Neural crest cell (in vitro differentiated cells): Measurements from ENCODE around the gene KCNK5. TPM values are rescaled to one million over a fixed set of nuclear protein-coding genes. Genes with fewer than 3 reads are reported as not detected.

Experiments
- DNase-seq: peaks from one replicate; pipeline ENCODE4 v3.0.0; 2021; ENCODE audit warnings: low read depth, mixed read lengths, low spot score
- H3K27ac Mint-ChIP-seq: one replicate; pipeline ENCODE4 v1.8.0; 2021; ENCODE audit warnings: mild to moderate bottlenecking, mixed read lengths; ENCODE audit not compliant: unreplicated experiment
- H3K27me3 Mint-ChIP-seq: 2 replicates; pipeline ENCODE4 v1.8.0; 2021; ENCODE audit warnings: low read depth, mild to moderate bottlenecking, mixed read lengths
- H3K36me3 Mint-ChIP-seq: 2 replicates; pipeline ENCODE4 v1.8.0; 2021; ENCODE audit warnings: low read depth, mild to moderate bottlenecking, mixed read lengths
- H3K4me1 Mint-ChIP-seq: 2 replicates; pipeline ENCODE4 v1.8.0; 2021; ENCODE audit warnings: mixed read lengths
- H3K4me3 Mint-ChIP-seq: one replicate; pipeline ENCODE4 v1.8.0; 2021; ENCODE audit warnings: mild to moderate bottlenecking, mixed read lengths
- H3K9me3 Mint-ChIP-seq: 2 replicates; pipeline ENCODE4 v1.8.0; 2021; ENCODE audit warnings: mixed read lengths
- total RNA-seq: library from RNA; stranded (reverse); gene quantifications from 2 replicates; pipeline ENCODE4 v1.2.1, GENCODE V29; 2021
- TF ChIP-seq, protein P1 (sequence below): fragments of 200-600 bp; sonication (generic); conservative IDR thresholded peaks from 2 replicates; pipeline ENCODE4 v1.5.0; 2021; ENCODE audit warnings: antibody characterized with exemption, mild to moderate bottlenecking

The KCNK5 gene
- total RNA-seq, 1 donor from 2014 or later, result 32.7 TPM

DNA sequence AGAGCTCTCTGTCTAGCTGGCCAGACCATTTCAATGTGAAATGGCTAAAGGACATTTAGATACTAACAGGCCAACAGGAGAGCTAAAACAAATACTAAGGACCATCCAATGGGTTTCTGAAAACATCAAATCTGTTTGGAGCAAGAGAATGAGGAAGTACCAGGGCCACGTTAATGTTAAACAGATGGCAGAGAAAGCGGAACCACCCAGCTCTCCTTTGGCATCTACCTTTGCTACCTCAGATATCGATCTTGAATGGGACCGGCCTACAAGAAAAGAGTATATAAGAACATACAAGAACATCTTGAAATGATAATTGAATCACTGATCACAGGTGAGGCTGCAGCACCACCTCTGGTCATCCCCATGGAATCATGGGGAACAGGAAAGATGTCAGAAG, 31.8 kb downstream of the KCNK5 start:
- TF ChIP-seq, protein P1, sequence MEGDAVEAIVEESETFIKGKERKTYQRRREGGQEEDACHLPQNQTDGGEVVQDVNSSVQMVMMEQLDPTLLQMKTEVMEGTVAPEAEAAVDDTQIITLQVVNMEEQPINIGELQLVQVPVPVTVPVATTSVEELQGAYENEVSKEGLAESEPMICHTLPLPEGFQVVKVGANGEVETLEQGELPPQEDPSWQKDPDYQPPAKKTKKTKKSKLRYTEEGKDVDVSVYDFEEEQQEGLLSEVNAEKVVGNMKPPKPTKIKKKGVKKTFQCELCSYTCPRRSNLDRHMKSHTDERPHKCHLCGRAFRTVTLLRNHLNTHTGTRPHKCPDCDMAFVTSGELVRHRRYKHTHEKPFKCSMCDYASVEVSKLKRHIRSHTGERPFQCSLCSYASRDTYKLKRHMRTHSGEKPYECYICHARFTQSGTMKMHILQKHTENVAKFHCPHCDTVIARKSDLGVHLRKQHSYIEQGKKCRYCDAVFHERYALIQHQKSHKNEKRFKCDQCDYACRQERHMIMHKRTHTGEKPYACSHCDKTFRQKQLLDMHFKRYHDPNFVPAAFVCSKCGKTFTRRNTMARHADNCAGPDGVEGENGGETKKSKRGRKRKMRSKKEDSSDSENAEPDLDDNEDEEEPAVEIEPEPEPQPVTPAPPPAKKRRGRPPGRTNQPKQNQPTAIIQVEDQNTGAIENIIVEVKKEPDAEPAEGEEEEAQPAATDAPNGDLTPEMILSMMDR, result no peak
- Mint-ChIP-seq H3K4me1 (peaks cover 50% of the 10 kb centered on the region), H3K27me3 (no peaks in the 10 kb centered on the region), H3K27ac (peak overlapping the region; percentile 4), H3K4me3 (no peak overlapping the region), H3K36me3 (peaks cover 34% of the 10 kb centered on the region), H3K9me3 (peaks cover 9% of the 10 kb centered on the region)
- DNase-seq, result no peak

DNA sequence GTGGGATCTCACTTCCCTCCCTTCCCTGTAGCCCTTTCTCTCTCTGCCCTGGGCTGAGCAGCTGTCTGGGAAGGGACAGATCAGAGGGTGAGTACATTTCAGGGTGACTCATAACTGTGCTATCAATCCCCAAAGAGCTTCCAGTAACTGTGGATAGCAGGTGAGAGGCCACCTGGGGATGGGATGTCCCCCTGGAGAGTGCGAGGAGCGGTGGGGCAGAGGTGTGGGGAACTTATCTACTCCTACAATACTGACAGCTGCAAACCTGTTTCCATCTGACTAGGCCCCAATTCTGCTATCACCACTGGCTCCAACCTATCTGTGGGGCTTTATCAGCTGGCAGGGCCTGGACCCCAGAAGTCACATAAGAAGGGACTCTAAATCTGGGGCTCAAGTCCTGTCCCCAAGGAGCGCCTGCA, 32.6 kb downstream of the KCNK5 start:
- no peak overlapping the region for H3K4me3 Mint-ChIP-seq
- peaks cover 9% of the 10 kb centered on the region for H3K9me3 Mint-ChIP-seq
- peaks cover 54% of the 10 kb centered on the region for H3K4me1 Mint-ChIP-seq
- peak overlapping the region; percentile 86 for H3K27ac Mint-ChIP-seq
- no peaks in the 10 kb centered on the region for H3K27me3 Mint-ChIP-seq
- TF ChIP-seq, protein P1, result no peak
- peaks cover 35% of the 10 kb centered on the region for H3K36me3 Mint-ChIP-seq
- no peak for DNase-seq

DNA sequence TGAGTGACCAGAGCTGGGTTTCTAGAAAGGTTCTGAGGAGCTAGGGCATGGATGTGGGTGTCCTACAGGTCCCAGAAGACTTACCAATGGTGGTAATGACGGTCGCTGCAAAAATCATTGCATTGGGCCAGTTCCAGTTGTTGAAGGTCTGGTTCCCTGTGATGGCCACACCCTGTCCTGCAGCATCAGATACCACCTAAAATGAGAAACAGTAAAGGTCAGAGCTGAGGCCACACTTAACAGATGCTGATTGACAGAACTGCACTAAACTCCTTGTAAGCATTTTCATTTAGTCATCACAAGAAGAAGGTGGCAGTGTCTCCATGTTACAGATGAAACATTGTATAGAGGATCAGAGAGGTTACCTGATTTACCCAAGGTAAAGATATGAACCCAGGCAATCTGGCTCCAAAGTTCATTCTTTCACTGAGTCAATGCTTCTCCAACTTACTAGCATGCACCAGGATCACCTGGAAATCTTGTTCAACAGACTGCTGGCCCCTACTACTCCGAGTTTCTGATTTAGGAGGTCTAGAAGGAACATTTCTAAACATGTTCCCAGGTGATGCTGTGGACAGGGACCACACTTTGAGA, 33.4 kb downstream of the KCNK5 start:
- TF ChIP-seq, protein P1, result no peak
- H3K4me1 Mint-ChIP-seq, result peaks cover 54% of the 10 kb centered on the region
- peaks cover 35% of the 10 kb centered on the region for H3K36me3 Mint-ChIP-seq

DNA sequence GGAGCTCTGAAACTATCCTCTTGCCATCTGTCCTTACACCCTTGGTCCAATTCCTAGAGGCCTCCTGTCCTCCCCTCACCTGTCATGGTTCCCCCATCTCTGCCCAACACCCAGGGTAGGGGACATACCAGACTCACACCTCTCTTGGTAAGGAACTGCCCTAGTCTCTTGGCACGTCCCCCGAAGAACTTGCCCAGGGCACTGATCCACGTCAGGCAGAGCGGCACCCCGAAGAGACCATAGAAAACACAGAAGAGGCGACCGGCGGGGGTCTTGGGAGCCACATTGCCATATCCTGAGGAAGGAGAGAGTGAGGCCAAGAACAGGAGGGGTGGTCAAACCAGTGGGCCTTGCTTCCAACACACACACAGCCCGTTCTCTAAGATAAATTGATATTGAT, 34.8 kb downstream of the KCNK5 start:
- Mint-ChIP-seq H3K4me1 (peaks cover 55% of the 10 kb centered on the region), H3K27me3 (no peaks in the 10 kb centered on the region), H3K4me3 (no peak overlapping the region), H3K27ac (peak overlapping the region; percentile 100), H3K9me3 (peaks cover 9% of the 10 kb centered on the region), H3K36me3 (peaks cover 38% of the 10 kb centered on the region)
- no peak for DNase-seq
- TF ChIP-seq, protein P1, result no peak

More for the DNA sequence above, 33.4 kb downstream of the KCNK5 start:
- no peak overlapping the region for H3K27ac Mint-ChIP-seq
- no peaks in the 10 kb centered on the region for H3K27me3 Mint-ChIP-seq
- H3K9me3 Mint-ChIP-seq, result peaks cover 9% of the 10 kb centered on the region
- DNase-seq, result no peak
- H3K4me3 Mint-ChIP-seq, result no peak overlapping the region

DNA sequence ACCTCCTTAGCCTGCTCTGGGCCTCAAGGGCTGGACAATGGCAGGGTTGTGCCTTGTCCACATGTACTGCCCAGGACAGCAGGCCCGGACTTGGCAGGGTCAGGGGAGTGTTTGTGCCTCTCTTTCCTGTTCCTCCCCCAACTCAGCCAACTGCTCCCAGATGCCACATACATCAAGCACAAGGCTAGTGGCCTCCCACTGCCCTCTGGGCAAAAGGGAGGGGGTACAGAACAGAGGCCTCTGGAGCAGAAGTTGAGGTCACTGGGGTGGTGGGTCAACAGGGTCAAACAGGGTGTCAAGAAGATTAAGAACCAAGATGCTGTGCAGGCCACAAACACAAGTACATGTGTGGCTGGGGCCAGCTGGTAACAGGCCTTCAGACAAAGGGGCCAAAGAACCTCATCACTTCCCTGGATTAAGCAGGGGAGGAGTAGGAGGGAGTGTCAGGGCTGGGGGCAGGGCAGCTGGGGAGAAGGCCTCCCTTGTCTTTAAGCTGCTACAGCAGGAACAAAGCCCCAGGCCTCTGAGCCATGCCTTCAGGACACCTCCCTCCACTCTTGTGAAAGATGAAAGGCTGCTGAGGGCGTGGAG, 36.0 kb downstream of the KCNK5 start:
- peak; percentile 77 for DNase-seq
- Mint-ChIP-seq H3K9me3 (peaks cover 9% of the 10 kb centered on the region), H3K4me1 (peaks cover 57% of the 10 kb centered on the region), H3K36me3 (peaks cover 40% of the 10 kb centered on the region), H3K4me3 (peak overlapping the region; percentile 86), H3K27ac (peak overlapping the region; percentile 100), H3K27me3 (no peaks in the 10 kb centered on the region)
- TF ChIP-seq, protein P1, result no peak
